ENCODE measurements around the gene ALKBH5.

Gene ALKBH5

GRCh38 chr17:18140648-18141047 is 43.0 kb upstream of the ALKBH5 start:
- DNase-seq (ENCODE audit: low read depth), result no peak
- H3K4me3 ChIP-seq (ENCODE audit: control insufficient read depth, low read depth, low read length), result no peak overlapping the region

GRCh38 chr17:18141210-18141803 is 42.3 kb upstream of the ALKBH5 start:
- peak; percentile 45 for TF ChIP-seq CTCF (IDR thresholded peaks at IDR 0.05; ENCODE audit: control insufficient read depth, insufficient read depth, low read depth, low read length, missing control alignments)
- peak; percentile 16 for DNase-seq (ENCODE audit: low read depth)
- H3K4me3 ChIP-seq (ENCODE audit: control insufficient read depth, low read depth, low read length), result no peak overlapping the region

More at GRCh38 chr17:18140648-18141047, 43.0 kb upstream of the ALKBH5 start:
- TF ChIP-seq CTCF (IDR thresholded peaks at IDR 0.05; ENCODE audit: control insufficient read depth, insufficient read depth, low read depth, low read length, missing control alignments), result no peak

- no peak for DNase-seq (ENCODE audit: low read depth)
- H3K4me3 ChIP-seq (ENCODE audit: control insufficient read depth, low read depth, low read length), result no peak overlapping the region
- TF ChIP-seq CTCF (IDR thresholded peaks at IDR 0.05; ENCODE audit: control insufficient read depth, insufficient read depth, low read depth, low read length, missing control alignments), result no peak
Observed at GRCh38 chr17:18142417-18142816, 41.2 kb upstream of the ALKBH5 start.

GRCh38 chr17:18143044-18143936 is 40.3 kb upstream of the ALKBH5 start:
- peak; percentile 45 for TF ChIP-seq CTCF (IDR thresholded peaks at IDR 0.05; ENCODE audit: control insufficient read depth, insufficient read depth, low read depth, low read length, missing control alignments)
- H3K4me3 ChIP-seq (ENCODE audit: control insufficient read depth, low read depth, low read length), result no peak overlapping the region
- DNase-seq (ENCODE audit: low read depth), result no peak

- no peak for TF ChIP-seq CTCF (IDR thresholded peaks at IDR 0.05; ENCODE audit: control insufficient read depth, insufficient read depth, low read depth, low read length, missing control alignments)
Observed at GRCh38 chr17:18144261-18144660, 39.4 kb upstream of the ALKBH5 start.

GRCh38 chr17:18144855-18145254 is 38.8 kb upstream of the ALKBH5 start:
- no peak for TF ChIP-seq CTCF (IDR thresholded peaks at IDR 0.05; ENCODE audit: control insufficient read depth, insufficient read depth, low read depth, low read length, missing control alignments)
- no peak overlapping the region for H3K4me3 ChIP-seq (ENCODE audit: control insufficient read depth, low read depth, low read length)
- DNase-seq (ENCODE audit: low read depth), result no peak

More at GRCh38 chr17:18144261-18144660, 39.4 kb upstream of the ALKBH5 start:
- no peak for DNase-seq (ENCODE audit: low read depth)
- no peak overlapping the region for H3K4me3 ChIP-seq (ENCODE audit: control insufficient read depth, low read depth, low read length)
